Lung (tissue), 12 donors: Measurements from ENCODE around the gene SLC25A13. TPM values are rescaled to one million over a fixed set of nuclear protein-coding genes. Genes with fewer than 3 reads are reported as not detected.

Experiments used
- ATAC-seq: fragments of 200-7000 bp; cut with Tn5 transposase; one replicate; pipeline ENCODE4 v1.9.1; 2020; ENCODE audit warnings: moderate number of reproducible peaks; ENCODE audit not compliant: insufficient read depth, low FRiP score
- DNase-seq, 3 donors: peaks; one replicate each; pipeline ENCODE4 v3.0.0-alpha.2; 2013 to 2017
- H3K27ac ChIP-seq, 2 donors: one replicate each; pipeline ENCODE4 v1.5.1; 2013; ENCODE audit warnings: mild to moderate bottlenecking in 2 of 2, moderate library complexity in 2 of 2, control low read depth in 1 of 2, inconsistent platforms in 1 of 2, low read depth in 1 of 2, low read length in 1 of 2
- H3K27me3 ChIP-seq, 3 donors: one replicate each; pipeline ENCODE4 v1.5.1; 2013; ENCODE audit warnings: low read length in 2 of 3; ENCODE audit not compliant: control insufficient read depth in 3 of 3, insufficient read depth in 3 of 3
- H3K36me3 ChIP-seq, 4 donors: one replicate each; pipeline ENCODE4 v1.5.1; 2013; ENCODE audit warnings: low read length in 4 of 4, mild to moderate bottlenecking in 1 of 4, moderate library complexity in 1 of 4; ENCODE audit not compliant: control insufficient read depth in 4 of 4, insufficient read depth in 4 of 4
- H3K4me1 ChIP-seq, 5 donors: one replicate each; pipeline ENCODE4 v1.5.1; 2013; ENCODE audit warnings: low read length in 5 of 5, mild to moderate bottlenecking in 2 of 5, moderate library complexity in 1 of 5; ENCODE audit not compliant: control insufficient read depth in 5 of 5, insufficient read depth in 5 of 5
- H3K4me3 ChIP-seq: one replicate; pipeline ENCODE4 v1.5.1; 2013; ENCODE audit warnings: mild to moderate bottlenecking, control low read depth, moderate library complexity
- H3K9ac ChIP-seq, 2 donors: one replicate each; pipeline ENCODE4 v1.5.1; 2013; ENCODE audit warnings: low read length in 2 of 2, control low read depth in 1 of 2; ENCODE audit not compliant: insufficient read depth in 1 of 2
- H3K9me3 ChIP-seq, 4 donors: one replicate each; pipeline ENCODE4 v1.5.1; 2013; ENCODE audit warnings: low read length in 3 of 4, mild to moderate bottlenecking in 1 of 4, moderate library complexity in 1 of 4; ENCODE audit not compliant: control insufficient read depth in 4 of 4, insufficient read depth in 3 of 4
- CTCF ChIP-seq: IDR thresholded peaks from 2 replicates; pipeline ENCODE4 v1.5.1; 2012; ENCODE audit warnings: mild to moderate bottlenecking; ENCODE audit errors: control extremely low read depth, extremely low read depth
- WGBS, 2 donors: extraction: QIAGEN DNeasy Blood & Tissue Kit; methylation state at CpG; one replicate each; pipeline ENCODE4 v1.1.7; 2013; 5-methylcytosine and 5-hydroxymethylcytosine counted together
- polyA plus RNA-seq, 2 donors: library from polyadenylated mRNA; stranded (reverse); fragments of 200-250 nt; gene quantifications; one replicate each; pipeline ENCODE4 v1.2.1, GENCODE V29; 2013
- total RNA-seq, 2 donors: library from RNA; depleted of rRNA in 1 of 2; stranded (reverse); fragments of >200 nt in 1 of 2; gene quantifications; one replicate each; pipeline ENCODE4 v1.2.1, GENCODE V29; 2014 to 2021
- donor health status: control.
- donor health status: control.
- donor health status: Bipolar disorder and iron deficiency.
- donor health status: healthy.
- donor health status: DM: yes; HTN: yes; CAD: no.

The SLC25A13 gene
- total and polyA plus RNA-seq, 4 donors: 7.8 to 40.8 (median 19.6) TPM

- no peaks in the 10 kb centered on the region for H3K36me3 ChIP-seq
- H3K4me3 ChIP-seq: no peak overlapping the region
- H3K4me1 ChIP-seq: peaks cover 0 to 9% (median 0%) of the 10 kb centered on the region in 5 donors
- no peak overlapping the region for H3K27ac ChIP-seq
- 28 to 55% methylated on average over 3 of the region's 3 CpGs for WGBS, 2 donors
- H3K9me3 ChIP-seq: no peaks in the 10 kb centered on the region
- peak; percentile 27 for ATAC-seq
- H3K9ac ChIP-seq: no peak overlapping the region
- TF ChIP-seq CTCF: no peak
- H3K27me3 ChIP-seq: no peaks in the 10 kb centered on the region
- DNase-seq: no peak
Measured at GRCh38 chr7:96287132-96287531, 34.8 kb downstream of the SLC25A13 start.

- H3K9ac ChIP-seq: no peak overlapping the region
- H3K27ac ChIP-seq: no peak overlapping the region
- H3K36me3 ChIP-seq: no peaks in the 10 kb centered on the region
- ATAC-seq: peak; percentile 31
- no peak for TF ChIP-seq CTCF
- DNase-seq: peak in 2 of 3 donors; percentile 21 to 30
- WGBS, 2 donors: 19 to 23% methylated on average over 3 of the region's 3 CpGs
- no peak overlapping the region for H3K4me3 ChIP-seq
- peaks cover 0 to 9% (median 0%) of the 10 kb centered on the region in 5 donors for H3K4me1 ChIP-seq
- no peaks in the 10 kb centered on the region for H3K27me3 ChIP-seq
- H3K9me3 ChIP-seq: no peaks in the 10 kb centered on the region
Measured at GRCh38 chr7:96285579-96285978, 36.3 kb downstream of the SLC25A13 start.

- H3K4me3 ChIP-seq: no peak overlapping the region
- WGBS, 2 donors: 90 to 94% methylated on average over 3 of the region's 3 CpGs
- no peaks in the 10 kb centered on the region for H3K36me3 ChIP-seq
- H3K9ac ChIP-seq: no peak overlapping the region
- no peaks in the 10 kb centered on the region for H3K9me3 ChIP-seq
- H3K27me3 ChIP-seq: no peaks in the 10 kb centered on the region
- H3K27ac ChIP-seq: no peak overlapping the region
- TF ChIP-seq CTCF: no peak
- no peak for ATAC-seq
- peaks cover 0 to 9% (median 0%) of the 10 kb centered on the region in 5 donors for H3K4me1 ChIP-seq
- no peak for DNase-seq
Measured at GRCh38 chr7:96284835-96285234, 37.1 kb downstream of the SLC25A13 start.

DNA sequence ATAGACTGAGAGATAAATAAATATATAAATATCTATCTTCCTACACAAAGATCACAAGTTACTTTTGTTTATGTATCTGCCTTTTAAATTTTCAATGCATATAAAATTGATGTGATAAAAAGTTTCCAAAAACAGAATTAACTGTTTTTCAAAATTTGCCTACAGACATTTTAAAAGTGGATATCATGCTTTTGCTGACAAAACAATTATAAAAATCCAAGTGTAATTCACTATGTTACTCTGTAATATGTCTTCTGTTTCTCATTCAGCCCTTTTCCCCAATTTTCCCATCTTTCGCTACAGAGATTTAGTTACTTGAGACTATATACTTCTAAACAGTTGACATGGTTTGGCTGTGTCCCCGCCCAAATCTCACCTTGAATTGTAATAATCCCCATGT lies 37.7 kb downstream of the SLC25A13 start:
- H3K4me3 ChIP-seq: no peak overlapping the region
- no peak overlapping the region for H3K9ac ChIP-seq
- H3K4me1 ChIP-seq: peaks cover 0 to 9% (median 0%) of the 10 kb centered on the region in 5 donors
- no peak for DNase-seq
- WGBS, 2 donors: 96 to 99% methylated on average over 2 of the region's 2 CpGs
- no peaks in the 10 kb centered on the region for H3K9me3 ChIP-seq
- H3K27ac ChIP-seq: no peak overlapping the region
- no peak for TF ChIP-seq CTCF
- ATAC-seq: no peak
- no peaks in the 10 kb centered on the region for H3K27me3 ChIP-seq
- no peaks in the 10 kb centered on the region for H3K36me3 ChIP-seq
